ENCODE data around the gene RUBCNL.
A peak's percentile ranks its signal among the peaks of the same experiment; 100 is the strongest.

DNA sequence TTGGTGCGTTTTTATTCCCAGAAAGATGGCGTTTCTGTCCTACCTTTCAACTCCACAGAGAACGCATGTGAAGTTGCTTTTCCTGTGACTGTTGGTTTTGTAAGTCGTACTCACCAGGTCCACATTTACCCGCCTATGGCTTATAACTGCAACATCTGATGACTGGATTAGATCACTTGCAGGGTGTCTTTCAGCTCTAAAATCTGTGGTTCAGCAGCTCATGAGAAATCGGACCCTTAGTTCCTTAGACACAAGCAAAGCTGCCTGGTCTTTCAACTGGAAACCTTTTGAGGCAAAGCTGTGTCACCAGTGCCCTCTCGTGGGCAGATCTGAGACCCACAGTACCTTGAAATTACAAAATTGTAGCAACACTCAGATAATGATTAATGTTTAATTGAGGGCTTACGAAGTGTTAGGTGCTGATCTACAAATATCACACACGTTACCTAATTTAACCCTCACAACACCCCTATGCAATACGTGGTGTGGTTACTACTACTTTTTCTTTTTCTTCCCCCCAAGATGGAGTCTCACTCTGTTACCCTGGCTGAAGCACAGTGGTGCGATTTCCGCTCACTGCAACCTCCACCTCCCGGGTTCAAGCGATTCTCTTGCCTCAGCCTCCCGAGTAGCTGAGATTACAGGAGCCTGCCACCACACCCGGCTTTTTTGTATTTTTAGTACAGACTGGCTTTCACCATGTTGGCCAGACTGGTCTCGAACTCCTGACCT is 65.4 kb downstream of the RUBCNL start:
- TF ChIP-seq, protein P1, sequence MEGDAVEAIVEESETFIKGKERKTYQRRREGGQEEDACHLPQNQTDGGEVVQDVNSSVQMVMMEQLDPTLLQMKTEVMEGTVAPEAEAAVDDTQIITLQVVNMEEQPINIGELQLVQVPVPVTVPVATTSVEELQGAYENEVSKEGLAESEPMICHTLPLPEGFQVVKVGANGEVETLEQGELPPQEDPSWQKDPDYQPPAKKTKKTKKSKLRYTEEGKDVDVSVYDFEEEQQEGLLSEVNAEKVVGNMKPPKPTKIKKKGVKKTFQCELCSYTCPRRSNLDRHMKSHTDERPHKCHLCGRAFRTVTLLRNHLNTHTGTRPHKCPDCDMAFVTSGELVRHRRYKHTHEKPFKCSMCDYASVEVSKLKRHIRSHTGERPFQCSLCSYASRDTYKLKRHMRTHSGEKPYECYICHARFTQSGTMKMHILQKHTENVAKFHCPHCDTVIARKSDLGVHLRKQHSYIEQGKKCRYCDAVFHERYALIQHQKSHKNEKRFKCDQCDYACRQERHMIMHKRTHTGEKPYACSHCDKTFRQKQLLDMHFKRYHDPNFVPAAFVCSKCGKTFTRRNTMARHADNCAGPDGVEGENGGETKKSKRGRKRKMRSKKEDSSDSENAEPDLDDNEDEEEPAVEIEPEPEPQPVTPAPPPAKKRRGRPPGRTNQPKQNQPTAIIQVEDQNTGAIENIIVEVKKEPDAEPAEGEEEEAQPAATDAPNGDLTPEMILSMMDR (IDR thresholded peaks at IDR 0.05), result peak; percentile 22 to 77 (median 46)
- TF ChIP-seq POLR2A (IDR thresholded peaks at IDR 0.05), result no peak
